Stimulated activated CD4-positive, alpha-beta T cell treated with anti-CD3 and anti-CD28 coated beads, Interleukin-12 subunit alpha, Interleukin-12 subunit beta, amount 100 ng/mL, for 4 hours (primary cell): ENCODE data around the gene PTPRR.
"Not testable (repeated sequence)": the region's sequence is repeated elsewhere in the genome, so short reads cannot be mapped to it uniquely, and the experiment has no call there.

ENCODE experiments used
- DNase-seq: peaks from one replicate; pipeline ENCODE4 v3.0.0-alpha.2; 2020

Gene PTPRR

GRCh38 chr12:70736351-70737133, 184.0 kb downstream of the PTPRR start:
- no peak for DNase-seq

GRCh38 chr12:70735197-70735596, 185.3 kb downstream of the PTPRR start:
- not testable (repeated sequence) for DNase-seq

- no peak for DNase-seq
These were observed 187.2 kb downstream of the PTPRR start for GRCh38 chr12:70733385-70733784.

GRCh38 chr12:70732287-70732686, 188.3 kb downstream of the PTPRR start:
- no peak for DNase-seq

- DNase-seq, result no peak
These were observed 189.8 kb downstream of the PTPRR start for GRCh38 chr12:70730675-70731180.

- no peak for DNase-seq
These were observed 196.1 kb downstream of the PTPRR start for GRCh38 chr12:70724444-70724843.

- DNase-seq, result no peak
These were observed 197.8 kb downstream of the PTPRR start for GRCh38 chr12:70722584-70723343.

- no peak for DNase-seq
These were observed 198.7 kb downstream of the PTPRR start for GRCh38 chr12:70721656-70722357.

- no peak for DNase-seq
These were observed 199.3 kb downstream of the PTPRR start for GRCh38 chr12:70721216-70721615.

- DNase-seq, result no peak
These were observed 200.7 kb downstream of the PTPRR start for GRCh38 chr12:70719672-70720420.

GRCh38 chr12:70719071-70719470, 201.5 kb downstream of the PTPRR start:
- DNase-seq, result no peak

- DNase-seq, result no peak
These were observed 208.7 kb downstream of the PTPRR start for GRCh38 chr12:70711831-70712230.

GRCh38 chr12:70709022-70709421, 211.5 kb downstream of the PTPRR start:
- DNase-seq, result no peak

GRCh38 chr12:70706611-70707010, 213.9 kb downstream of the PTPRR start:
- DNase-seq, result no peak

- DNase-seq, result no peak
These were observed 222.2 kb downstream of the PTPRR start for GRCh38 chr12:70698345-70698744.

- no peak for DNase-seq
These were observed 225.0 kb downstream of the PTPRR start for GRCh38 chr12:70695361-70696023.

GRCh38 chr12:70692681-70693288, 227.8 kb downstream of the PTPRR start:
- DNase-seq, result no peak

- no peak for DNase-seq
These were observed 229.4 kb downstream of the PTPRR start for GRCh38 chr12:70691018-70691672.

- DNase-seq, result no peak
These were observed 233.6 kb downstream of the PTPRR start for GRCh38 chr12:70686907-70687306.

- DNase-seq, result no peak
These were observed 234.2 kb downstream of the PTPRR start for GRCh38 chr12:70686299-70686698.

- no peak for DNase-seq
These were observed 236.6 kb downstream of the PTPRR start for GRCh38 chr12:70683976-70684375.
